Effector CD8-positive, alpha-beta T cell (primary cell): ENCODE data around the gene KDSR.

ENCODE experiments used
- DNase-seq: peaks from one replicate; lab custom pipeline; 2025; lab: John Stamatoyannopoulos, UW

Gene KDSR

GRCh38 chr18:63321291-63321690, 45.7 kb downstream of the KDSR start:
- DNase-seq, result no peak

- DNase-seq, result peak; percentile 28
Observed at GRCh38 chr18:63320975-63321265, 46.1 kb downstream of the KDSR start.

DNA sequence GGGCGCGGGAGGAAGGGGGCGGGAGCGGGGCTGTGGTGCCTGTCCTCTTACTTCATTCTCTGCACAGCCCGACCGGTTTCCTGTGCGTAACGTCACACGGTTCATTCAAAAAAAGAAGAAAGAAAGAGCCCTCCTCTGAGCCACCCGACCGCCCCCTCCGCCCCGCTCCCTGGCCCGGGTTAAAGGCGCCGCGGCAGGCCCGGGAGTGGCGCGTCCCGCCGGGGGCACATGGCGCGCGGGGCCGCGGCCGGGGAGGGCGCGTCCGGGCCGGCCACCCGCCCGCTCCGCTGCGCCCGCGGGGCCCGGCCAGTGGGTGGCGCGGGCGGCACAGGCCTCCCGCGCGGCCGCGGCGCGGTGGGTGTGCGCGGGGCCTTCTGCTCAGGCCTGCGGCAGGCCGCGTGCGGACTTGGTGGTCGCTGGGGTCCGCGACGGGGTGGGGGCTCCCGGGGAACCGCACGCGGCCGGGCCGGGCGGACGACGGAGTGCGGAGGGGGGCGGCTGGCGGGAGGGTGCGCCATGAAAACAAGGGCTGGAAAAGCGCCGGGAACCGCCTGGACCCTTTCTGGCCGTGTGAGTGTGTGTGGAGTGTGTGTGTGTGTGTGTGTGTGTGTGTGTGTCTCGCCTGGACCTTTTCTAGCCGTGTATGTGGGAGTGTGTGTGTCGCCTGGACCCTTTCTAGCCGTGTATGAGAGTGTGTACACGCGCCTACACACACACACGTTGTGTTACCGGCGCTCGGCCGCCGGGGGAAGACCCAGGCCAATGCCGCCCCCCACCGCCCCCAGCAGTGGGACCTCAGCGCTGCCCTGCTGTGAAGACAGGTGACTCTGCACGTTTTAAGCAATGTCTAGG, 46.7 kb downstream of the KDSR start:
- DNase-seq, result peak; percentile 74

DNA sequence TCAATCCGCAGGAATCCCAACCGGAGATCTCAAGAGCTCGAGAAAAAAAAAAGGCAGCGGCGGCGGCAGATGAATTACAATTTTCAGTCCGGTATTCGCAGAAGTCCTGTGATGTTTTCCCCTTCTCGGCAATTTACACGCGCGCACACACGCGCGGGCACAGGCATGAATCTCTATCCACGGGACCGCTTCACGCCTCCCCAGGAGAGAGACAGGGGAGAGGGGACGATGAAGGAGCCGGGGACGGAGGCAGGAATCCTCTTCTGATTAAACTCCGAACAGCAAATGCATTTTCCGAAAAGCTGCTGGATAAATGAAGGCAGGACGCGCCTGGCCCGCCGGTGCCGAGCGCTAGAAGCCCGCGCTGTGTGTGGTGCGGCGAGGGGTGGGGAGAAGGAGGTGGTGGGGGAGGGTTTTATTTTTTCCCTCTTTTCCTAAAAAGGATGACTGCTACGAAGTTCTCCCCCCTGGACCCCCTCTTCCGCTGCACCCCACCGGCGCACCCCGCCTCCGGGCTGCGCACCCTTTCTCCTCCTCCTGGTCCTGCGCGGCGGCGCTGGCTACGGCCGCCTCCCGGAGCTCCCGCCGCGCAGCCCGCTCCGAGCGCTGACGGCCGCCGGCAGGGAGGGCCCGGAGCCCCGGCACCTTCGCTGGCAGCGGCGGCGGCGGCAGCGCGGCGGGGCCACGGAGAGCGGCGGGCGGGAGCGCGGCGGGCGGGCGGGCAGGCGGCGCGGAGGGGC, 47.5 kb downstream of the KDSR start, which contains the start of gene BCL2:
BCL2 (minus strand) TSS at position 387 of the 740 bp plus-strand sequence.
- DNase-seq, result peak; percentile 43

- DNase-seq, result no peak
Observed at GRCh38 chr18:63318889-63319382, 48.1 kb downstream of the KDSR start.

DNA sequence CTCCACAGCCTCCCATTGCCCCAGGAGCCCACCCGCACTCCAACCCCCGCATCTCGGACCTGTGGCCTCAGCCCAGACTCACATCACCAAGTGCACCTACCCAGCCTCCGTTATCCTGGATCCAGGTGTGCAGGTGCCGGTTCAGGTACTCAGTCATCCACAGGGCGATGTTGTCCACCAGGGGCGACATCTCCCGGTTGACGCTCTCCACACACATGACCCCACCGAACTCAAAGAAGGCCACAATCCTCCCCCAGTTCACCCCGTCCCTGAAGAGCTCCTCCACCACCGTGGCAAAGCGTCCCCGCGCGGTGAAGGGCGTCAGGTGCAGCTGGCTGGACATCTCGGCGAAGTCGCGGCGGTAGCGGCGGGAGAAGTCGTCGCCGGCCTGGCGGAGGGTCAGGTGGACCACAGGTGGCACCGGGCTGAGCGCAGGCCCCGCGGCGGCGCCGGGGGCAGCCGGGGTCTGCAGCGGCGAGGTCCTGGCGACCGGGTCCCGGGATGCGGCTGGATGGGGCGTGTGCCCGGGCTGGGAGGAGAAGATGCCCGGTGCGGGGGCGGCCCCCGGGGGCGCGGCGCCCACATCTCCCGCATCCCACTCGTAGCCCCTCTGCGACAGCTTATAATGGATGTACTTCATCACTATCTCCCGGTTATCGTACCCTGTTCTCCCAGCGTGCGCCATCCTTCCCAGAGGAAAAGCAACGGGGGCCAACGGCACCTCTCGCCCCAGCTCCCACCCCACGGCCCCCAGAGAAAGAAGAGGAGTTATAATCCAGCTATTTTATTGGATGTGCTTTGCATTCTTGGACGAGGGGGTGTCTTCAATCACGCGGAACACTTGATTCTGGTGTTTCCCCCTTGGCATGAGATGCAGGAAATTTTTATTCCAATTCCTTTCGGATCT, 48.8 kb downstream of the KDSR start:
- peak; percentile 52 for DNase-seq

GRCh38 chr18:63317556-63317946, 49.5 kb downstream of the KDSR start:
- no peak for DNase-seq

DNA sequence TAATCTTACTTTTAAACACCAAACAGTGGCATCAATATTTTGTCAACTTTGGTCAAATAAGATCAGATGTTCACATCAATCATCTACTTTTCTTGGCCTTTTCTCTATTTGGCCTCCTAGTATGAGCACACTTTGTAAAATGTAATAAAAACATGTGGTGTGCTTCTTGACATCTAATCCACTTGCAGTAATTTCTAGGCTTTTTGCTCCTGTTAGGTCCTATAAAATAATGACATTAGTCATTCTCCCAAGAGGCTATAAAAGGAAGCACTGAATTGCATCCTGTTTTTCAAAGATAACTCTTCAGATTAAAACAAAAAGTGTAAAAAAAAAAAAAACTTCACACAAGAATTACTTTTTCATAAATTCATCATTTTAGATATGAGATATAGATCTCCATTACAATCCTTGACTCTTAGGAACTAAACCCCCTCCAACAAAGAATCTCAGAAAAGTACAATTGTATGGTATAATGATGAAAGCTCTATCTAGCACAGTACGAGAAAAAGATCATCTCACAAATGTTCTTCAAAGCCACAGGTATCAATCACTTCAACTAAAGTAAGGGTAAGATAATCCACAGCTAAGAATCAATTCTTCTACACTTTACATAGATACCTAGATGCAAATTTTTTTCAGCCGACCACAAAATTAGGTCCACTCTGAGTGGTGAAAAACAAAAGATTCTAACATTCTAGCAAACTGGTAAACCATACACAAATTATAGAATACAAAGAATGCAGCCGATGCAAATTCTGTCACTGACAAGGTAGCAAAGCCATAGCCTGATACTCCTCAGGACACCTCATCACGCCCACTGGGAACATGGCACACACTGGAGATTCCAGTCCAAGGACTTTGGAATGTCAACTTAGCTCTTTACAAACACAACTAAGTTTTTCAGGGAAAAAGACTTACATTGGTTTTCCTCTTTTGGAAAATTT, 50.1 kb downstream of the KDSR start:
- DNase-seq, result no peak

- no peak for DNase-seq
Observed at GRCh38 chr18:63315876-63316275, 51.1 kb downstream of the KDSR start.

- DNase-seq, result no peak
Observed at GRCh38 chr18:63315131-63315662, 51.8 kb downstream of the KDSR start.

DNA sequence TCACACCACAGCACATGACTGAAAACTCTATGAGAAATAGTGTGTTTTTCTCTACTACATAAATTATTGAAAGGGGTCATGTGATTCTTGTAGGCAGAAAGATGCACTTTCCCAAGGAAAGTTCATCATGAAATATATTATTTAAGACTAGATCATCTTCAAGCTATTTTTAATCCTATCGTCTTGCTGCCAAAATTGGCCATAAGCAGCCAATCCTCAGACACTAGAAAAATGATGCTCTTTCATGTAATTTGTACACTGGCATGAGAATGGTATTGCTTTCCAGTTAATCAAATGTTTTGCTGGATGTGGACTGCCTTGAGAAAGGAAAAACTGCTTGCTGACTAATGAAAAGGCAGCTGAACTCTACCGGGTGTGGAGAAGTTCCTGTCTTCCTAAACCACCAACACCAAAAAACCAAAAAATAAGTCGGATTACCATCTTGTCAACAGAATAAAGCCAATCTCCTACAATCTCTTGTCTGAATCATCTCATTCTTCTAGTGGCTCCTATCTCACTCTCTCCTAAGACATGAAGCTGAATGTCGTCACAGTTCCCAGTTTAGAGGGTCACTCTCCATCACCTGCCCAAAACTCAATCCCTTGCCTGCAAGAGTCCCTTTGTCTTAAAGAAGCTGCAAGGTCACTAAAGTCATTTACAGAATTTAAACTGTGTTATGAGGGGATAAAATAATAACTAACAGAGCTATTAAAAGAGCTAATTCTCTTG, 52.8 kb downstream of the KDSR start:
- no peak for DNase-seq

- no peak for DNase-seq
Observed at GRCh38 chr18:63313396-63313917, 53.5 kb downstream of the KDSR start.

DNA sequence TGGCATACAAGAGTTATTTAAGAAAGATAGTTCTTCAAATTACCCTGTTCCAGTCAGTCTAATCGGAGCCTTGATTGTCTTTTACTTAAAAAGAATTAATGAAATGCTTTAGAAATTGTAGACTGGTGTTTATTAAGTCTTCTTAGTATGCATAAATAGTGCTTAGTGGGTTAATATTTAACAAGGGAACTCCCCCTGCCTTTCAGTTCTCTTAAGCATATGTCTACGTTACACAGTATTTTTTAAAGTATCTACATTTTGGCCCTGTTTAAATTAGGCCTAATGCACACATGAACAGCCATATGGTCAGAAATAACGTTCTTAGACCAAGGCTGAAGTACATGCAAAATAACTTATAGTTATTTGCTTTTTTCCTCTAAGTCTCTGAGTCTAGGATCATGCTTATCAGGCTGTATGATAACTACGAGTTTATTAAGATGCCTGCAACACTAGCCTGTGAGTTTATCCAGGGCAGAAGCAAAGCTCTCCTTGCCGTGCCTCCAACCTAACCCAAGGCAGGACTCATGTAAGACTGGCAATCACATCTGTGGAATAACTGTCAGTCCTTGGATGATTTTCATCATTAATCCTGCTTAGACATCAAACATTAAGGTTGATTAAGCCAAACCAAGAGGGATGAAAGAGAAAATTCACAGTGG, 54.1 kb downstream of the KDSR start:
- no peak for DNase-seq

GRCh38 chr18:63312019-63312409, 55.0 kb downstream of the KDSR start:
- DNase-seq, result no peak

- DNase-seq, result no peak
Observed at GRCh38 chr18:63311118-63312018, 55.6 kb downstream of the KDSR start.

DNA sequence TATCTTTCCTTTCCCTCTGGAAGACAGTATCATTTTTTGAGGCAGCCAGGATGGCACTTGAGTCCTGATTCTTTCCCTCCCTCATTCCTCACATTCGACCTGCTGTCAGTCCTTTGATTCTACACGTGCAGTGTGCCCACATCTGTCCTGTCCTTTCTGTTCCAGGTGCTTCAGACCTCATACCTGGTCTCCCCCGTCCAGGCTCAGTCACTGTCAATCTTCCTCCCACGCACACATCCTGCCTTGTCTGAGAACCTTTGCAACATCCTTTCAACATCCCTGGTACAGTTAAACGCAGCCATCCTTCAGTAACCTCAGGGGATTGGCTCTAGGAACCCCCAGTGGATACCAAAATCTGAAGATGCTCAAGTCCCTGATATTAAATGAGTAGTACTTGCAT, 57.6 kb downstream of the KDSR start:
- DNase-seq, result peak; percentile 4

GRCh38 chr18:63307551-63308200, 59.3 kb downstream of the KDSR start:
- DNase-seq, result no peak
